Non-pigmented ciliary epithelial cell (primary cell): ENCODE data around the gene FYCO1.
"Not testable (repeated sequence)": the region's sequence is repeated elsewhere in the genome, so short reads cannot be mapped to it uniquely, and the experiment has no call there.

Experiments used
- DNase-seq: peaks from one replicate; pipeline ENCODE4 v3.0.0-alpha.2; 2010; ENCODE audit warnings: low read depth

Gene FYCO1

DNA sequence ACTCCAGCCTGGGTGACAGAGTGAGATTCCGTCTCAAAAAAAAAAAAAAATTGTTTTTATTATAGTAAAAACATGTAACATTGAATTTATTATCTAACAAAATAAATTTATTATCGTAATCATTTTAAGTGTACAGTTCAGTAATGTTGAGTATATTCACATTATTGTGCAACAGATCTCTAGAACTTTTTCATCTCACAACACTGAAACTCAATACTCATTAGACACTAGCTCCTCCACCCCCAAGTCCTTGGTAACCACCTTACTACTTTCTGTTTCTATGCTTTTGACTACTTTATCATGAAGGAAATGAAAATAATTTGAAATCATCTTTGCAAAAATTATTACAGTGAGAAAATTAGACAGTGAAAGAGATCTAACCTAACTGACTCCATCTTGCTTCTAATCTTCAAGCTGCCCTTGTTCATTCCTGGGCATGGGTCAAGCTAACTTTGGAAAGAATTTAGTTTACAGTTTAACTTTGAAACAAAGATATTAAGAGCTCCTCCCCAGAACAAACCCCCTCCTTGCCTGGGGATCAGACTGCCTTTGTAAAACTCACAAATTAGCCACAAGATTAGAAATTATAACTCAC is 15.0 kb upstream of the FYCO1 start:
- DNase-seq: no peak

DNA sequence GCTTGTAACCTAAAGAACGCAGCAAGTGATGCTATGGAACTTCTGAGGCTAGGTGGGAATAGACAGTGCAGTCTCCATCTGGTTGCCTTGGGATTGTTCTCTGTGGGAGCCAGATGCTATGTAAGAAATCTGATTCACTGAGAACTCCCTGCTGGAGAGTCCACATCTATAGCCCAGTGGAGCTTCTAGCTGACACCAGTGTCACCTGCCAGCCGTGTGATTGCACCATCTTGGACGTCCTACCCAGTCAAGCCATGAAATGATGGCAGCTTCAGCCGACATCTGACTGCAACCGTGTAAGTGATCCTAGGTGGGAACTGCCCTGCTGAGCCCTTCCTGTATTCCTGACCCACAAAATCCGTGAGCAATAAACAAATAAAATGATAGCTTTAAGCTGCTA is 12.4 kb upstream of the FYCO1 start:
- DNase-seq: no peak

DNA sequence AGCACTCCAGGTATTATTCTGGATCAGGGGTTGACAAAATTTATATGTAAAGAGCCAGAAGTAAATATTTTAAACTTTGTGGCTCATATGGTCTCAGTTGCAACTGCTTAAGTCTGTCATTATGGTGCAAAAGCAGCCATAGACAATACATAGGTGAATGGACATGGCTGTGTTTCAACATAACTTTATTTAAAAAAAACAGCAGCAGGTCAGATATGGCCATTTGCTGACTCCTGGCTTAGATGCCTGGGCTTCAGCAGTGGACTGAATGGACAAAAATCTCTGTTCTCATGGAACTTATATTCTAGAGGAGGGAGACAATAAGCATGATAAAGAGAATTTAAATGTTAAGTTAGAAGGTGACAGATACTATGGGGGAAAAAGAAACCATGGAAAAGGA is 11.7 kb upstream of the FYCO1 start:
- DNase-seq: no peak

DNA sequence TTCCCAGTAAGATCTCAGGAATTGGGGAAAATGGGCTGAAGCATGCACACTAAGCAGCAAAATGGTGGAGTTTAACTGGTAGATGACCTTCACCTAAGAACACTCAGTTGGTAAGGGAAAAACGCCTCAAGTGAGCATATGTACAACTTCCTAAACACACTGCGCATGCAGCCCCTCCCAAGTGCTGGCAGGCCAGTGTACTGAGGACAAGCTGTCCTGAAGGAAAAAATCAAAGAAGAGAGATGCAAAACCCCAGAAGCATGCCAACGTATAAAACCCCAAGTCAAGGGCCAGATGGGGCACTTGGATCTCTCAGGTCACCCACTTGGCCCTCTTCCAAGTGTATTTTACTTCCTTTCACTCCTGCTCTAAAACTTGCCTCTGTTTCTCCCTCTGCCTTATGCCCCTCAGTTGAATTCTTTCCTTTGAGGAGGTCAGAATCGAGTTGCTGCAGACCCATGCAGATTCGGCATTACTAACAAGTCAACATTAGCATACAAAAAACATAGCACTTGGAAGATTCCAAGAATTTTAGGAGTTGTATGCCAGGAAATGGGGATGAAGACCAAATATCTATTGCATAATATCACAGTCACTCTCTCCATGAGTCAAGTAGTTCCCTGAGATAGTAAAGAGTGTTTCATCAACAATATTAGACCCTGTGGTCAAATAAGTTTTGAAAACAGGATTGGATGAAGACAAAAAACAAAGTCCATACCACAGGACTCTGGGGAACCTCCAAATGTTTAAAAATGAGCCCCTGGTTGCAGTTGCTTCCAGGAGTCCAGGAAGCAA is 10.8 kb upstream of the FYCO1 start:
- DNase-seq: peak; percentile 40

DNA sequence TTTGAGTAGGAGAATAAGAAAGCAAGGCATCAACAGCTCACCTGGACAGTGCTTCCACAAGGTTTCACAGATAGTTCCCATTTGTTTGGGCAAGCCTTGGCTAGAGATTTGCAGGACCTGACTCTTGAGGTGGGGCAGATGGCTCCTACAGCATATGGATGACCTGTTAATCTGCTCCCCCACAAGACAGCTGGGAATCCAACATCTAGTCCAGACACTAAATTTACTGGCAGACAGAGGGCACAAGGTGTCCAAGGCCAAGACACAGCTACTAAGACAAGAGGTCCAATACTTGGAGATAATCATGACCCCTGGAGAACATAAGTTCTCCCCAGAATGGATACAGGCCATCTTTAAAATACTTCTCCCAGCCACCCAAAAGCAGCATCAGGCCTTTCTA is 8.1 kb upstream of the FYCO1 start:
- not testable (repeated sequence) for DNase-seq

DNA sequence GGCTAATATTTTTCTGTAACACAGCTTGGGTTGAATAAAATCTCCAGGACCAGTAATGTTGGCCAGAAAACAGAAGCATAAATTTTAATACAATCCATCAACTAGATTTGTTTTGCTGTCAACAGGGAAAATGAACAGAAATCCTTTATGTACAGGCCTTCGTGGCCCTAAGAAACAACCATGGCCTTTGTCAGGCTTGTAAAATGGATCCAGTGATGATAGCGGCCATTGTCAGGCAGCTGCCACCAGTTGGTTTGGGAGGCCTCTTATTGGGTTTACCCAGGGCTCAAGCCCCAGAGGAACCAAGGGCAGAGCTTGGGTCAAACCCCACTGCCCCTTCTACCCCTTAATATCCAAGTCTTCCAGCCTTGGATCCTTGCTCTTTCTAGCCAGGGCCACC is 5.6 kb upstream of the FYCO1 start:
- DNase-seq: no peak

DNA sequence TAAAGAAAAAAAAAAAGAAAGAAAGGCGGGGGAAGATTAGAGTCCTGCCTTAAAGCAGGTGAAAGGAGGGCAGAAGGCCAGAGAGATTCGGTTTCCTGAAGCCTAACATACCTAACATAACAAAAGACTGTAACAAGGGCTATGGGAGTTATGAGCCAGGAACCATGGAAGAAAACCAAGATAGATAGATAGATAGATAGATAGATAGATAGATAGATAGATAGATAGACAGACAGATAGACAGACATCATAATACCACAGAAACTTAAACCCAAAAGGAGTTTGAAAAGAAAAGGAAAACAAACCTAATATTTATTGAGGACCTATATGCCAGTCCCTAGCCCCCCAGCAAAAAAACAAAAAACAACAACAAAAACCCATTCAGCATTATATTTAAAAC is 2.3 kb upstream of the FYCO1 start:
- DNase-seq: no peak

DNA sequence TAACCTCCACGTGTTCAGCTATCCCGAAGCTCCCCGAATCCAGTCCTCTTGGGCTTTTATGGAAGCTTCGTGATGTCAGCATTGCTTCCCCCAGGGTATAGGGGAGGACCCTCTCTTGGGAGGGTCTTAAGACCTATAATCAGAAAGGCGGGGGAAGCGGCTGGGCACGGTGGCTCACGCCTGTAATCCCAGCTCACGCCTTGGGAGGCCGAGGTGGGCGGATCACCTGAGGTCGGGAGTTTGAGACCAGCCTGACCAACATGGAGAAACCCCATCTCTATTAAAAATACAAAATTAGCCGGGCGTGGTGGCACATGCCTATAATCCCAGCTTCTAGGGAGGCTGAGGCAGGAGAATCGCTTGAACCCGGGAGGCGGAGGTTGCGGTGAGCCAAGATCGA is 1.9 kb upstream of the FYCO1 start:
- not testable (repeated sequence) for DNase-seq

DNA sequence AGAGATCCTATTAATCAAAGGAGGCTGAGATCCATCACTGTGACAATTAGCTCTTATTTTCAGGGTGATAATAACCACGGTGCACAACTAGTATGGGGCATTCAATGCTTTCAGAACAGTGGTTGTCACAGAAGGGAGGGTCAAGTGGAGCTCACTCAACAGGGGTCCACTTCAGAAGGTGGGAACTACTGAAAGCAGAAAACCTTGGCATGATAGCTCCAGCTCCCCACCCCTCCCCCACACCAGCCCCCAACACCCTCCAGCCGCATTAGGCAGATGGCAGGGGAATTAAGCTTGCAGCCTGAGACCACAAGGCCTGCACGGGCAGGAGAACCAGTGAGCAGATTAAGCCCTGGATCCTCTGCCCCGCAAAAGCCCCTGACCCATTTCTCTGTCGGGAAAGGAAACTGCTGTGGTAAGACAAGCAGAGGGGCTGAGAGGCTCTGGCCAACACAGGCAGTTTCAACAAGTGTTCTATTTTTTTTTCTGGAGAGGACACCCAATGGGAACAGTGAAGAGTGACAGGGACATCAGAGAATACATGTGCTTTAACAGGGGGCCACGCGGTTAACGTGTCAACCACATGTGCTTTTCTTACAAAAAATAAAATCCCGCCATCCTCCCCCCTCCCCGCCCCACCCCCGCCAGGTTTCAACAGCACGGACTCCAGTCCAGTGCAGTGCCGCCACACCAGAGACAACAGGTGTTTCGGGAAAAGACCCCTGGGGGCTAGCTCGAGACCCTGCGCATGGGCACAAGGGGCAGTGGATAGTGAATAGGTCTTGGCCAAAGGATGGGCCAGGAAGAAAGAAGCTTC is 997 bp downstream of the FYCO1 start:
- no peak for DNase-seq

DNA sequence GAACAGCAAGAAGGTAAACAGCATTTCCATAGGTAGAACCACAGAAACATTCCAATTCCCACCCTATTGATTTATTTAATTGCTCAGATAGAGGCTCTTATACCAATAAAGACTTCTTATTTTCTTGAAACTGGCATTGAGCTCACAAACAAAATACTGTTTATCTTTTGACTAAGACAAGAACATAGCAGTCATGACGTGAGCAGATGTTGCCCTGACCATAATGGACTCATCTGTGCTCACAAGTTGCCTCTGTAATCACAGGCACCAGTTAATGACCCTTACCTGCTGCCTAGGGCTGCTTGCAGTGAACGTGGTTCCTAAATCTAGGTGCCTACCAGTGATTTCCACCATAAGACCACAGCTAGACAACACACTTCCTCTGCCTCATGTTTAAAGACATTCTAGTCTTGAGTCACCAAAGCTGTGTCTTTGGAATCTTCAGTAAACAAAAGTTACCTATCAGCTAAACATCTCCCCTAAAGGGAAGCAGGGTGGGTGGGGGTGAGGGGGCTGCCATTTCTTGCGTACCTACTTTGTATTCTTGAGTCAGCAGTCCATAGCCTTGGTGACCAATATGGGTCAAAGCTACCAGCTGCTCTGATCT is 2.1 kb downstream of the FYCO1 start:
- DNase-seq: no peak

DNA sequence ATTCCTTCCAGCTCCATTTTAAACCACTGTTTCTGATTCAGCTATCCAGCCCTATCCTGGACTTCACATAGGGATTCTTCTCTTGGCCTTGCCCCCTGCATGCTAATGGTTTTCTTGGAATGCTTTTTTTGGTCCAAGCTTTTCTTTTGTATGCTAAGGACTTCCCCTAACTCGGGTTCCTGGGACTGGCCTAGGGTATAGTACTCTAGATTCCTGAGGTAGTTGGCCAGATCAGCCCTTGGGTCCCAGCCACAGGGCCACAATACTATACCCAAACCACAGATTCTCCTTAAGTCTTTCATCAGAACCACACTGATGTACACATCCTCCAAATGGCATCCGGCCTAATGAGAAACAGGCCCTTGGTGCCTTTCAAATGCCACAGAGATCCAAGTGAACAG is 2.8 kb downstream of the FYCO1 start:
- DNase-seq: no peak

DNA sequence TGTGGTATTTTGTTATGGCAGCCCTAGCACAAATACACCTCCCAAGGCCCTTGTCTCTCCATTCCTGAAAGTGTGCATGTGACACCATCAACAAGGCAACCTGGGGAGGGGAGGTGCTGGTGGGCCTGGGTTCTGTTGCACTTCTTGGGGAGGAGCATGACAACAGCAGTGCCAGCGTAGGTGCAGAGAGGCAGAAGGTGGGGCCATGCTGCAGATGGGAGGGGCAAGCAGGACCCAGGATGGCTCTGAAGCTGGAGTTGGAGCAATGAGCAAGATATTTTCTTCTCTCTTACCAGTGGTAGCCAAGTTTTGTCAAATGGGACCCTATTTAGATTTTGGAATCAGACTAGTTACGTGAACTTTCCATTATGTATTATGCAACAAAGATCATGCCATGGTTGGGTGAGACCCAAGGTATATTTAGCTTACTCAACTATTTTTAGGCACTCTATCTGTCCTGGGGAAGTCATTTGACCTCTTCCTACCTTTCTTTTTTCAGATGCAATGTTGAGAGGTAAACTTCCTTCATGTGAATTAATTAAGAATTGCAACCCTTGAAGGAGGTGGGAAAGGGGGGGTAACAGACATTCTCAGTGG is 3.4 kb downstream of the FYCO1 start:
- DNase-seq: no peak

DNA sequence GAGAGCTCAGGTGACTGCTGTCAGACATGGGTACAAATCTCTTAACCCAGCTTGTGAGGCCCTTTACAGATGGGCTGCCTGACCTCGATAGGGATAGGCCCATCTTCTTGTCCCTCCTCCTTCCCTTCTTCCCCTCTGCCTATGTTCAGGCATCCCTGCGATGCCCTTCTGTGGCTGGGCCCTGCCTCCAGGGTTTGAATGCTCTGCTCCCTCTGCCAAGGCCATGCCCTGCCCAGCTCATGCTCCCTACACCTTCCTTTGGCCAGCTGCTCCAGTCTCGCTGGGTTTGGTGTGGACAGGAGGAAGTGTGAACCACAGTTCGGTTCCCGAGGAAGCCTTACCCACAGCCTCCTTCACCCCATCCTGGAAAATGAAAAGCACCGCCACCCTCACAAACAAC is 4.3 kb downstream of the FYCO1 start:
- DNase-seq: no peak

DNA sequence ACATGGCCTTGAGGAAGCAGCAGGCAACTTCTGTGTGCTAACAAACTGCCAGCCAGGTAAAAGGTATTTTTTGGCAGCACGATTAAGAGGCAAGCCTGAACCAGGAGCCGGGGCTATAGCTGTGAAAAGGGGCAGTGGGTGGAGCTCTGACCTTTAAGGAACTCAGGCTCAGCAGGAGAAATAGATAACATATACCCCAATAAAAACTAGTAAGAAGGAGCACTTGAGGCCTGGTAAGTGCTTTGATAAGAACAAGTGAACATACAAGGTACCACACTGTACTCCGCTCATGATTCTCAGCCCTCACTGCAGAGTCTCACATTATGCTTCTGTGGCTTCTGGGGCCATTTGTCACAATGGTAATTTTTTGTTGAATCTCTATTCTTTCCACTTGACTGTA is 5.4 kb downstream of the FYCO1 start:
- no peak for DNase-seq

DNA sequence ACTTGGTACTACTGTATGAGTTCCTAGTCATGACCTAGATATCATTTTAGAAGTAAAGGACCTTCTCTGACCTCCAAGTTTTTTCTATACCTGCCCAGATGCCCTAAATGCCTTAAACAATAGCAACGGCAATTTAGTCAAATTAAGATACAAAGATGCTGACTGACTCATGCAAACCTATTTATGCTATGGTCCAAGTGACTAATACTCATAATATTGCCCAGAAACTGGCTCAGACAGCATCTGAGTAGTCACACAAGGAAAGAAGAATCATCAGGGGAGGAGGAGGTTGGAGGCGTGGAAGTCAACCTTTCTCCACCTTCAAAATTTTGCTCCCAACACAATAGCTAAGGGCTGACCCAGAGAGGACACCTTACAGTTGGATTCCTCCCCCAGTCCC is 6.8 kb downstream of the FYCO1 start:
- no peak for DNase-seq

DNA sequence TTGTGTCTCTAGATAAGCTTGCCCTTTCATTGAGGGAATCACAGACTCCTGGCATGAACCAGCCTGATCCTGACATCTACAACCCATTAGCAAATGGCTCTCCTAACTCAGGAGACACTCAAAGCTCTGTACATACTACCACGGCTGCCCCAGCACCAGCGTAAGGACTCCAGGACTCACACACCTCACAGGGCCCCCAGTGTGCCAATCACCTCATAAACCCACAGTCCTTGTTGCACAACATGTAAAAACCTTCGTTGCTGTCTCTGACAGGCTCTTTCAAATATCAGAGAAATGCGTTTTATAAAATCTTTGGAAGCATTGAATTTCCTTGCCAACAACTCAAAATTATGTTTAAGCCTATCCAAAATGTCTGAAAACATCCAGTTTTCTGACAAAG is 7.3 kb downstream of the FYCO1 start:
- DNase-seq: no peak

DNA sequence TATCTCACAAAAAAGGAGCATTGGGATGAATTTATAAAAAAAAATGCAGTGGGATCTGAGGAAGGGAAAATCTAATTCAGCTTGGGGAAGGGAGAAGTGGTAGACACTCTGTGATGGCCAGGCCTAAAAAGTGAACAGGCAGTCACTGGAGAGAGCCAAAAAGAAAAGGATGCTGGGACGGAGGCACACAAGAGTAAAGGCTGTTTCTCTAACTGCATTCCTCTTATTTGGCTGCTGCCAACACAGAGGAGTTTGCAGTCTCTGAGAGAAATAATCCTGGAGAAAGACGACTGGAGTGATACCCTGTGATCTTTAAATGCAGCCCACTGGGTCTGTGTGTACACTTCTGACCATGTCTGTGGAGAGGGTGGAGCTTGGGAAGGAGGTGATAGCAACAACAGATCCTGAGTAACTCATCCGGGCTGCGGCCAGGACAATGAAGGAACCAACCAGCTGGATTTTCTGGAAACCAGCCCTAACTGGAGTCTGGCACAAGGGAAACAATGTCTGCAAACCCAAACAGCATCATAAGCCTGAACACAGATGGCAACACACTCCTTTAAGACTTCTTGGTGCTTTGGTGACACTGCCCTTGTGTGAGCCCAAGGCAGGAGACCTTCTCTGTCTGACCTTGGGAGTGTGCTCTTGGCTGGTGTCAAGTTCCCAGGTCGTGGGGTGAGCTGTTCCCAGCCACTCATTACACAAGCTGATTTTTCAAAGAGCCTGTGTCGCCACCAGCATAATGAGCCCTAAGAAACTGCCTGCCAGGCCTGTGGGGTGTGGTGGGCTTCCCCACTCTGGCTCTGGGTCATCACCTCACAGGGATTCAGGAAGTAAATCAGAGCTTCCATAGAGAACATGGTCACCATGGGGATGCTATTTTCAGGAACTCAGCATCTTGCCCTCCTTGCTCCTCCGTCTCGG is 8.0 kb downstream of the FYCO1 start:
- no peak for DNase-seq

DNA sequence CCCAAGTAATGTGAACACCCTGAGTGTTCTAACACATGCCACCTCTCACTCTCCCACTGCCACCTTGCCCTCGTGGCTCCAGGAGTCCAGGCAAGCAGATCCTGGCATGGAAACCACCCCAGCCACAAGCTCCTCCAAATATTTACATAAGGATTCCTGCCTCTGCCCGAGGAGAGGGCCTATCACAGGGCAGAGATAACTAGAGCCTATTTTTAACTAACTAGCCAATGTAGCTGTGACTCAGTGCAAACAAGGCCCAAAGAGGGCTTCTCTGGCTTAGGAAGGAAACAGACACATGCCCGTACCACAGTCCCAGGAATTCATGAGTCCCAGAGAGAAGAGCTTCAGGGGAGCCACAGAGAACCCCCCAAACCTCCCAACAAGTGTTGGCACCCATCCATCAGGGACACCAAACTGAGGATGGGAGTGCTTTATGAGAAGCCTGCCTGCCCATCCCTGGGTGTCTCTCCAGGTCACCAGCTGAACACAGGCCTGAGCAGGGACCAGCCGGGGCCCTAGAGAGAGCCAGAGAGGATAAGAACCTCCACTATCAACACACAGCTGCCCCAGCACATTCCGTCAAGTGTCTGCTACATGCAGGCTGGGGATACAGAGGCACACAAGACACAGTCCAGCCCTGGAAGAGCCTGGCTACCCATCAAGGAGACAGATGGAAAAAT is 9.2 kb downstream of the FYCO1 start:
- DNase-seq: no peak

DNA sequence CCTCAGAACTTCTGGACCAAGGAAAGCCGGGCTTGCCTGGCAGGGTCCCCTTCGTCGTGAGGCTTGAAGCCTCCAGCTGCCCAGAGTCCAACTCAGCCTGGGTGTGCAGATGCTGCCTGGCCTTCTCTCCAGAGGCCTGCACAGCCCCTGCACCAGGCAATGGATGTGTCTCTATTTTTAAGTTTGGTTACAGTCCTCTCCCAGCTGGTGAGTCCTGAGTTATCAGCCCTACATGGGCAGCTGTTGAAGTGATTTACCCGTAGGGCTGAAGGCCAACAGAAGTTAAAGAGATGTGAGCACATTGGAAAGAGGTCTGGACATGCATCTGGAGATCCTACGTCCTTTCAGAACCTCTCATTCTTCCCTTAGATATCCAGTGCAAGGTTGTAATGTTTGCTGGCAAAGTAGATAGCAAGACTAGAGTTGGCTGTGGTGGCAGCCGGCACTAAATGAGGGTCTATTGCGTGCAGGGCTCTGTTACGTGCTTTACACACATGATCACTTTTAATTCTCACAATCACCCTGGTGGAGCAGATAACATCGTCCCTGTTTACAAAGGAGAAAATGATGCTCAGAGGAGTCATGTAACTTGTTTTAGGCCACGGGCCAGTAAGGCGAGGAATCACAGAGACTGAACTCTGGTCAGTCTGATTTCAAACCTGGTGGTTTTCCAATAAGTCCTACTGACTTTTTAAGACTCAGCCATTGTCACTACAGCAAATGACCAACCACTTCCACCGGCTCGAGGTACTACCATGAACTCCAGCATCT is 9.9 kb downstream of the FYCO1 start:
- no peak for DNase-seq
